Neural cell (in vitro differentiated cells): ENCODE results near the gene GOLGA3. TPM values are rescaled to one million over a fixed set of nuclear protein-coding genes. Genes with fewer than 3 reads are reported as not detected.

Experiments used
- H2AFZ ChIP-seq: fragments of 200-600, 300-800 bp; sonication (generic), shearing (Covaris generic); 2 replicates; pipeline ENCODE4 v1.6.0; 2014; ENCODE audit warnings: low read depth, mild to moderate bottlenecking, antibody characterized with exemption, low read length, moderate library complexity
- H3F3A ChIP-seq: fragments of 200-600 bp; shearing (Covaris generic); 2 replicates; pipeline ENCODE4 v1.6.1; 2016; ENCODE audit warnings: mild to moderate bottlenecking, moderate library complexity, mixed read lengths, antibody characterized with exemption, low read length; ENCODE audit not compliant: insufficient read depth, poor library complexity, severe bottlenecking
- H3K27ac ChIP-seq: fragments of 200-600, 300-800 bp; sonication (generic), shearing (Covaris generic); 2 replicates; pipeline ENCODE4 v1.5.1; 2014; ENCODE audit warnings: mild to moderate bottlenecking, low read length, moderate library complexity
- H3K27me3 ChIP-seq: fragments of 300-800, 200-600 bp; sonication (generic), shearing (Covaris generic); 2 replicates; pipeline ENCODE4 v1.6.0; 2014; ENCODE audit warnings: mild to moderate bottlenecking, low read depth, low read length, moderate library complexity; ENCODE audit not compliant: insufficient read depth
- H3K36me3 ChIP-seq: fragments of 300-800, 200-600 bp; sonication (generic), shearing (Covaris generic); 2 replicates; pipeline ENCODE4 v1.5.1; 2014; ENCODE audit warnings: mild to moderate bottlenecking, antibody characterized with exemption, low read length, moderate library complexity; ENCODE audit not compliant: insufficient read depth
- H3K4me2 ChIP-seq: fragments of 300-800, 200-600 bp; sonication (generic), shearing (Covaris generic); 2 replicates; pipeline ENCODE4 v1.6.0; 2014; ENCODE audit warnings: mild to moderate bottlenecking, low read length
- H3K4me3 ChIP-seq: fragments of 300-800, 200-600 bp; sonication (generic), shearing (Covaris generic); 2 replicates; pipeline ENCODE4 v1.5.1; 2014; ENCODE audit warnings: mild to moderate bottlenecking, low read length, moderate library complexity
- H3K79me2 ChIP-seq: fragments of 200-600 bp; shearing (Covaris generic); replicated peaks from 2 replicates; pipeline ENCODE4 v1.6.0; 2014; ENCODE audit warnings: mild to moderate bottlenecking, low read length, moderate library complexity; ENCODE audit not compliant: insufficient read depth
- H3K9ac ChIP-seq: fragments of 300-800, 200-600 bp; sonication (generic), shearing (Covaris generic); 2 replicates; pipeline ENCODE4 v1.6.1; 2016; ENCODE audit warnings: mild to moderate bottlenecking, low read length, mixed read lengths
- H3K9me2 ChIP-seq: fragments of 200-600 bp; shearing (Covaris generic); 2 replicates; pipeline ENCODE4 v1.6.1; 2016; ENCODE audit warnings: mild to moderate bottlenecking, low read length, mixed read lengths; ENCODE audit not compliant: insufficient read depth
- H3K9me3 ChIP-seq: fragments of 200-600, 300-800 bp; sonication (generic), shearing (Covaris generic); 2 replicates; pipeline ENCODE4 v1.6.1; 2016; ENCODE audit warnings: mild to moderate bottlenecking, mixed run types, low read length, moderate library complexity, mixed read lengths
- H4K20me1 ChIP-seq: fragments of 200-600 bp; shearing (Covaris generic); 2 replicates; pipeline ENCODE4 v1.6.1; 2016; ENCODE audit warnings: mild to moderate bottlenecking, mixed run types; ENCODE audit not compliant: insufficient read depth
- EP300 ChIP-seq: fragments of 450-650 bp; conservative IDR thresholded peaks from 2 replicates; pipeline ENCODE4 v1.6.1; 2014; ENCODE audit warnings: antibody characterized with exemption, mild to moderate bottlenecking, moderate library complexity; ENCODE audit not compliant: poor library complexity, severe bottlenecking
- EZH2 ChIP-seq: fragments of 200-600, 300-800 bp; shearing (Covaris generic), sonication (generic); IDR thresholded peaks from 2 replicates; pipeline ENCODE4 v1.6.1; 2014; ENCODE audit warnings: antibody characterized with exemption, low read length, borderline replicate concordance, mild to moderate bottlenecking; ENCODE audit not compliant: insufficient read depth, poor library complexity, severe bottlenecking
- MXI1 ChIP-seq: fragments of 450-650 bp; conservative IDR thresholded peaks from 2 replicates; pipeline ENCODE4 v1.6.1; 2014; ENCODE audit warnings: antibody characterized with exemption, mild to moderate bottlenecking; ENCODE audit not compliant: poor library complexity, severe bottlenecking
- POLR2AphosphoS5 ChIP-seq: IDR thresholded peaks from 2 replicates; pipeline ENCODE4 v1.6.1; 2012
- RAD21 ChIP-seq: fragments of 450-650 bp; conservative IDR thresholded peaks from 2 replicates; pipeline ENCODE4 v1.6.1; 2014; ENCODE audit warnings: antibody characterized with exemption, mild to moderate bottlenecking, moderate library complexity
- SMC3 ChIP-seq: fragments of 450-650 bp; conservative IDR thresholded peaks from 2 replicates; pipeline ENCODE4 v1.6.1; 2014; ENCODE audit warnings: antibody characterized with exemption, mild to moderate bottlenecking, moderate library complexity; ENCODE audit not compliant: poor library complexity
- TAF1 ChIP-seq: IDR thresholded peaks from 2 replicates; pipeline ENCODE4 v1.6.1; 2012; ENCODE audit warnings: low read depth
- polyA plus RNA-seq: library from polyadenylated mRNA; depleted of rRNA; stranded (reverse); fragments of >200 nt; gene quantifications from 2 replicates; pipeline ENCODE4 v1.2.3, GENCODE V29; 2014
- TF ChIP-seq, protein P1 (sequence below): IDR thresholded peaks from 2 replicates; pipeline ENCODE4 v1.6.1; 2012; ENCODE audit warnings: borderline replicate concordance
- TF ChIP-seq, protein P2 (sequence below): fragments of 450-650 bp; IDR thresholded peaks from 2 replicates; pipeline ENCODE4 v1.5.1; 2014; ENCODE audit warnings: antibody characterized with exemption, mild to moderate bottlenecking, moderate library complexity; ENCODE audit not compliant: poor library complexity, severe bottlenecking

Gene GOLGA3
- polyA plus RNA-seq, 1 donor from 2014 or later: 16.7 TPM

DNA sequence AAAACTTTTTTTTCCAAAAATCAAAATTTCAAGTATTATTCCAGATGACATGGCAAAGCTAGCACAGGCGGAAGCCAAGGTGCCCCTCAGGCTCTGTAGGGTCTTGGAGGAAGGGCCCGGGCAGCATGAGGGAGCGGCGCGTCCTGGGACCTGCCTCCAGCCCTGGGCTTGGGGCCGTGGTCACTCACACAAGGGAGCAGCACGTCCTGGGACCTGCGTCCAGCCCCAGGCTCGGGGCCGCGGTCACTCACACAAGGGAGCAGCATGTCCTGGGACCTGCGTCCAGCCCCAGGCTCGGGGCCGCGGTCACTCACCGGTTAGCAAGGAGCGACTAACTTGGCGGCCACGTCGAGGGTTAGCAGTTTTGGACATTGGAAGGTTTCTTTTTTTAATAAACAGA is 11.9 kb upstream of the GOLGA3 start:
- H3K4me2 ChIP-seq: no peak overlapping the region
- no peaks in the 10 kb centered on the region for H4K20me1 ChIP-seq

DNA sequence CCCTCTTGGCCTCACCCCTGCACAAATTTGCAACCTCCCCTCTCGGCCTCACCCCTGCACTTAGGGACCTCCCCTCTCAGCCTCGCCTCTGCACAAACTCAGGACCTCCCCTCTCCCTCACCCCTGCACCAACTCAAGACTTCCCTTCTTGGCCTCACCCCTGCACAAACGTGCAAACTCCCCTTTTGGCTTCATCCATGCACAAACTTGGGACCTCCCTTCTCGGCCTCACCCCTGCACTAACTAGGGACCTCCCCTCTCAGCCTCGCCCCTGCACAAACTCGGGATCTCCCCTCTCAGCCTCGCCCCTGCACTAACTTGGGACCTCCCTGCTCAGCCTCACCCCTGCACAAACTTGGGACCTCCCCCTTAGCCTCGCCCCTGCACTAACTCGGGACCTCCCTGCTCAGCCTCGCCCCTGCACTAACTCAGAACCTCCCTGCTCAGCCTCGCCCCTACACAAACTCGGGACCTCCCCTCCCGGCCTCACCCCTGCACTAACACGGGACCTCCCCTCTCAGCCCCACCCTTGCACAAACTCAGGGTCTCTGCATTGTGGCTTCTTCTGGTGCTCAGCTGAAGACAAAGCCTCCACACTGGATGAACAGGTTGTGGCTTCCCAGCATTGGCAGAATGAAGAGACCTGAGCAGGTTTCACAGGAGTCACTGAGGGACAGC is 11.0 kb upstream of the GOLGA3 start:
- no peak overlapping the region for H3K4me2 ChIP-seq
- H3F3A ChIP-seq: no peaks in the 10 kb centered on the region
- H3K79me2 ChIP-seq: no peaks in the 10 kb centered on the region
- no peak overlapping the region for H3K4me3 ChIP-seq
- no peaks in the 10 kb centered on the region for H3K9me2 ChIP-seq
- H3K27me3 ChIP-seq: no peaks in the 10 kb centered on the region
- H4K20me1 ChIP-seq: no peaks in the 10 kb centered on the region
- no peak overlapping the region for H3K9ac ChIP-seq
- H3K9me3 ChIP-seq: no peaks in the 10 kb centered on the region
- no peak overlapping the region for H3K27ac ChIP-seq
- H2AFZ ChIP-seq: no peak overlapping the region
- H3K36me3 ChIP-seq: no peaks in the 10 kb centered on the region
- TF ChIP-seq MXI1 (no peak), EP300 (no peak), TAF1 (no peak), RAD21 (no peak), POLR2AphosphoS5 (no peak), EZH2 (no peak), SMC3 (no peak)
- TF ChIP-seq, protein P1, sequence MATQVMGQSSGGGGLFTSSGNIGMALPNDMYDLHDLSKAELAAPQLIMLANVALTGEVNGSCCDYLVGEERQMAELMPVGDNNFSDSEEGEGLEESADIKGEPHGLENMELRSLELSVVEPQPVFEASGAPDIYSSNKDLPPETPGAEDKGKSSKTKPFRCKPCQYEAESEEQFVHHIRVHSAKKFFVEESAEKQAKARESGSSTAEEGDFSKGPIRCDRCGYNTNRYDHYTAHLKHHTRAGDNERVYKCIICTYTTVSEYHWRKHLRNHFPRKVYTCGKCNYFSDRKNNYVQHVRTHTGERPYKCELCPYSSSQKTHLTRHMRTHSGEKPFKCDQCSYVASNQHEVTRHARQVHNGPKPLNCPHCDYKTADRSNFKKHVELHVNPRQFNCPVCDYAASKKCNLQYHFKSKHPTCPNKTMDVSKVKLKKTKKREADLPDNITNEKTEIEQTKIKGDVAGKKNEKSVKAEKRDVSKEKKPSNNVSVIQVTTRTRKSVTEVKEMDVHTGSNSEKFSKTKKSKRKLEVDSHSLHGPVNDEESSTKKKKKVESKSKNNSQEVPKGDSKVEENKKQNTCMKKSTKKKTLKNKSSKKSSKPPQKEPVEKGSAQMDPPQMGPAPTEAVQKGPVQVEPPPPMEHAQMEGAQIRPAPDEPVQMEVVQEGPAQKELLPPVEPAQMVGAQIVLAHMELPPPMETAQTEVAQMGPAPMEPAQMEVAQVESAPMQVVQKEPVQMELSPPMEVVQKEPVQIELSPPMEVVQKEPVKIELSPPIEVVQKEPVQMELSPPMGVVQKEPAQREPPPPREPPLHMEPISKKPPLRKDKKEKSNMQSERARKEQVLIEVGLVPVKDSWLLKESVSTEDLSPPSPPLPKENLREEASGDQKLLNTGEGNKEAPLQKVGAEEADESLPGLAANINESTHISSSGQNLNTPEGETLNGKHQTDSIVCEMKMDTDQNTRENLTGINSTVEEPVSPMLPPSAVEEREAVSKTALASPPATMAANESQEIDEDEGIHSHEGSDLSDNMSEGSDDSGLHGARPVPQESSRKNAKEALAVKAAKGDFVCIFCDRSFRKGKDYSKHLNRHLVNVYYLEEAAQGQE: no peak
- TF ChIP-seq, protein P2, sequence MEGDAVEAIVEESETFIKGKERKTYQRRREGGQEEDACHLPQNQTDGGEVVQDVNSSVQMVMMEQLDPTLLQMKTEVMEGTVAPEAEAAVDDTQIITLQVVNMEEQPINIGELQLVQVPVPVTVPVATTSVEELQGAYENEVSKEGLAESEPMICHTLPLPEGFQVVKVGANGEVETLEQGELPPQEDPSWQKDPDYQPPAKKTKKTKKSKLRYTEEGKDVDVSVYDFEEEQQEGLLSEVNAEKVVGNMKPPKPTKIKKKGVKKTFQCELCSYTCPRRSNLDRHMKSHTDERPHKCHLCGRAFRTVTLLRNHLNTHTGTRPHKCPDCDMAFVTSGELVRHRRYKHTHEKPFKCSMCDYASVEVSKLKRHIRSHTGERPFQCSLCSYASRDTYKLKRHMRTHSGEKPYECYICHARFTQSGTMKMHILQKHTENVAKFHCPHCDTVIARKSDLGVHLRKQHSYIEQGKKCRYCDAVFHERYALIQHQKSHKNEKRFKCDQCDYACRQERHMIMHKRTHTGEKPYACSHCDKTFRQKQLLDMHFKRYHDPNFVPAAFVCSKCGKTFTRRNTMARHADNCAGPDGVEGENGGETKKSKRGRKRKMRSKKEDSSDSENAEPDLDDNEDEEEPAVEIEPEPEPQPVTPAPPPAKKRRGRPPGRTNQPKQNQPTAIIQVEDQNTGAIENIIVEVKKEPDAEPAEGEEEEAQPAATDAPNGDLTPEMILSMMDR: no peak

More for the DNA sequence above, 11.9 kb upstream of the GOLGA3 start:
- Histone ChIP-seq H3K36me3 (no peaks in the 10 kb centered on the region), H3K27ac (no peak overlapping the region), H3F3A (no peaks in the 10 kb centered on the region), H3K9me3 (no peaks in the 10 kb centered on the region), H3K79me2 (no peaks in the 10 kb centered on the region), H3K27me3 (no peaks in the 10 kb centered on the region), H3K9ac (no peak overlapping the region), H3K4me3 (no peak overlapping the region), H2AFZ (no peak overlapping the region), H3K9me2 (no peaks in the 10 kb centered on the region)
- TF ChIP-seq SMC3 (no peak), RAD21 (no peak), EP300 (no peak), MXI1 (no peak), POLR2AphosphoS5 (no peak), EZH2 (no peak), TAF1 (no peak)
- TF ChIP-seq, protein P1: no peak
- TF ChIP-seq, protein P2: no peak
